ENCODE results near the gene FBXO3.

GRCh38 chr11:33712436-33712835 is 61.9 kb downstream of the FBXO3 start:
- TF ChIP-seq, protein P1, sequence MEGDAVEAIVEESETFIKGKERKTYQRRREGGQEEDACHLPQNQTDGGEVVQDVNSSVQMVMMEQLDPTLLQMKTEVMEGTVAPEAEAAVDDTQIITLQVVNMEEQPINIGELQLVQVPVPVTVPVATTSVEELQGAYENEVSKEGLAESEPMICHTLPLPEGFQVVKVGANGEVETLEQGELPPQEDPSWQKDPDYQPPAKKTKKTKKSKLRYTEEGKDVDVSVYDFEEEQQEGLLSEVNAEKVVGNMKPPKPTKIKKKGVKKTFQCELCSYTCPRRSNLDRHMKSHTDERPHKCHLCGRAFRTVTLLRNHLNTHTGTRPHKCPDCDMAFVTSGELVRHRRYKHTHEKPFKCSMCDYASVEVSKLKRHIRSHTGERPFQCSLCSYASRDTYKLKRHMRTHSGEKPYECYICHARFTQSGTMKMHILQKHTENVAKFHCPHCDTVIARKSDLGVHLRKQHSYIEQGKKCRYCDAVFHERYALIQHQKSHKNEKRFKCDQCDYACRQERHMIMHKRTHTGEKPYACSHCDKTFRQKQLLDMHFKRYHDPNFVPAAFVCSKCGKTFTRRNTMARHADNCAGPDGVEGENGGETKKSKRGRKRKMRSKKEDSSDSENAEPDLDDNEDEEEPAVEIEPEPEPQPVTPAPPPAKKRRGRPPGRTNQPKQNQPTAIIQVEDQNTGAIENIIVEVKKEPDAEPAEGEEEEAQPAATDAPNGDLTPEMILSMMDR (conservative IDR thresholded peaks at IDR 0.05; ENCODE audit: low read length): no peak
- TF ChIP-seq EZH2phosphoT487 (IDR thresholded peaks at IDR 0.05; ENCODE audit: borderline replicate concordance, low read depth, low read length): no peak

Measured in OCI-LY7 (cell line).